Measurements from ENCODE around the gene GGCX.
A peak's percentile ranks its signal among the peaks of the same experiment; 100 is the strongest.

The GGCX gene

GRCh38 chr2:85539361-85540132, 21.7 kb downstream of the GGCX start:
- TF ChIP-seq CTCF (IDR thresholded peaks at IDR 0.05; ENCODE audit: low read depth, low read length, missing control alignments): no peak
- no peak for DNase-seq (ENCODE audit: low read depth)
- H3K4me3 ChIP-seq (ENCODE audit: low read depth, low read length): peak overlapping the region; percentile 66

DNA sequence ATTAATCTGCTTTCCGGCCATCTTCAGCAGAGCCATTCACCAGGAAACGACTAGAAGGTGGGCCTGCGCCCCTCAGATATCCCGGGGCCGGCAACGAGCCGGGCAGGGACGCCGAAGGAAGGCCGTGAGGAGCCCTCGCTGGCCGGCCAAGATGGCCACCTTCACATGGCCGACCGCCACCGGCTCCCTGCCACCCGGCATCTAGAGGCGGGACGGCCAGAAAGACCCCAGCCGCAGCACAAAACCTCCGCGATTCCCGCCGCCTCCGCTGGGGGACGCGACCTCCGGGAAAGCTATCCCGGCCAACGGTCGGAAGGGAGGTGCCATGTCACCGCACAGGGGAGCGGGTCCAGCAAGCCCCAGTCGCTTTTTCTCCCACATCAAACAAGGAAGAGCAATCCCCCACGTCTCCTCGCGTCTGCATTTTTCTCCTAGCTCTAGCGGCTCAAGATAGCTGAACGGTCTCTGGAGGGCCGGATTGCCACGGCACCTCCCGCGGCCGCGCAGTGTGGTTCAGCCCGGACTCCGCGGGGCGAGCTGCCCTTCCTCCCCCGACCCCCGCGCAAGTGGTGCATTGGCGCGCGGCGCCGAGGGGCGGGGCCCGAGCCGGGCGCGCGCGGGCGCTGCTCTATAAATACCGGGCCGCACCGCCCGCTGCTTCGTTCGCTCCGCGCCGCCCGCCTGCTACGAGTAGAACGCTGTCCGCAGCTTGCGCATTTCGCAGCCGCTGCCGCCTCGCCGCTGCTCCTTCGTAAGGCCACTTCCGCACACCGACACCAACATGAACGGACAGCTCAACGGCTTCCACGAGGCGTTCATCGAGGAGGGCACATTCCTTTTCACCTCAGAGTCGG, 22.6 kb downstream of the GGCX start, which contains the start of gene MAT2A:
Gene MAT2A, plus strand, starts transcription at position 662 of the 854 bp plus-strand sequence. Its CDS starts 120 bp downstream, at position 782.
- peak within 1 kb of the TSS; percentile 66 for H3K4me3 ChIP-seq (ENCODE audit: low read depth, low read length)
- peak; percentile 74 for TF ChIP-seq CTCF (IDR thresholded peaks at IDR 0.05; ENCODE audit: low read depth, low read length, missing control alignments)
- peak; percentile 70 for DNase-seq (ENCODE audit: low read depth)

- no peak for TF ChIP-seq CTCF (IDR thresholded peaks at IDR 0.05; ENCODE audit: low read depth, low read length, missing control alignments)
- peak overlapping the region; percentile 66 for H3K4me3 ChIP-seq (ENCODE audit: low read depth, low read length)
- DNase-seq (ENCODE audit: low read depth): no peak
Measured at GRCh38 chr2:85537600-85538506, 23.4 kb downstream of the GGCX start.

DNA sequence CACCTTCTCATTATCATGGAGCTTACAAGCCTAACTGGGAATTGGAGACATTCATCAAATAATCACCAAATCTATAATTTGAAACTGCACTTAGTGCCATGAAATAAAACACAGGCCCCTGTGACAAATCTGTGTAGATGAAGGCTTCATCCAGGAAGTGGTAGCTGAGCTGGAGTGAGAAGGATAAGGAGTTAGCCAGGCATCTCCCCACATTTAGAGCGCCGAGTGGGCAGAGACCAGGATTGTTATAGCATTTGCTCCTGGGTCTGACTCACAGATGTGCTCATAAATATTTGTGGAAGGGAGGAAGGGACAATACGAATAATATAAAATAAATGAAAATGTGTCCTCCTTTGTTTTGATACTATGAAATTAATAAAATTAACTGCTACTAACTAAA, 24.8 kb downstream of the GGCX start:
- DNase-seq (ENCODE audit: low read depth): no peak
- TF ChIP-seq CTCF (IDR thresholded peaks at IDR 0.05; ENCODE audit: low read depth, low read length, missing control alignments): no peak
- H3K4me3 ChIP-seq (ENCODE audit: low read depth, low read length): no peak overlapping the region

- no peak for TF ChIP-seq CTCF (IDR thresholded peaks at IDR 0.05; ENCODE audit: low read depth, low read length, missing control alignments)
- DNase-seq (ENCODE audit: low read depth): no peak
- no peak overlapping the region for H3K4me3 ChIP-seq (ENCODE audit: low read depth, low read length)
Measured at GRCh38 chr2:85534881-85535280, 26.4 kb downstream of the GGCX start.

DNA sequence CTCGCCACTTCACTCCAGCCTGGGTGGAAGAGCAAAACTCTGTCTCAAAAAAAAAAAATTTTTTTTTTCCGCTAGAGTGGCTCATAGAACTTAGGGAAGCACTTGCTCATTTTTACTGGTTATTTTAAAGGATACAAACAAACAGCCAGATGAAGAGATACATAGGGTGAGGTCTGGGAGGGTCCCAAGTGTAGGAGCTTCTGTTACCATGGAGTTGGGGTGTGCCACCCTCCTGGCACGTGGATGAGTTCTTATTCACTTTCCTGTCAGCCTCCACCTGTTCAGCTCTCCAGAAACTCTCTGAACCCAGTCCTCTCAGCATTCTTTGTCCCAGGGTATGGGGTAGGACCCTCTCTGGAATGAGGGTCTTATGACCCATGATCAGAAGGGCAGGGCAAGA, 27.2 kb downstream of the GGCX start:
- DNase-seq (ENCODE audit: low read depth): no peak
- TF ChIP-seq CTCF (IDR thresholded peaks at IDR 0.05; ENCODE audit: low read depth, low read length, missing control alignments): no peak
- no peak overlapping the region for H3K4me3 ChIP-seq (ENCODE audit: low read depth, low read length)
